Gastroesophageal sphincter (tissue), 3 donors: ENCODE data around the gene TMEM225B.

Experiments
- EP300 ChIP-seq: sonication (generic); formaldehyde crosslinking; IDR thresholded peaks from one replicate; pipeline ENCODE4 v1.6.1; 2017; ENCODE audit warnings: antibody characterized with exemption, mild to moderate bottlenecking
- POLR2AphosphoS5 ChIP-seq: sonication (generic); formaldehyde crosslinking; IDR thresholded peaks from one replicate; pipeline ENCODE4 v1.6.1; 2017; ENCODE audit warnings: antibody characterized with exemption
- TF ChIP-seq, protein P1 (sequence below), 4 experiments: fragments of 200-600 bp in 2 of 4; fragments of 450-650 bp in 2 of 4; sonication (generic) in 1 of 4; IDR thresholded peaks; one replicate each; pipeline ENCODE4 v1.5.1; 2017 to 2019; ENCODE audit warnings: antibody characterized with exemption in 4 of 4, mild to moderate bottlenecking in 2 of 4, moderate library complexity in 2 of 4

DNA sequence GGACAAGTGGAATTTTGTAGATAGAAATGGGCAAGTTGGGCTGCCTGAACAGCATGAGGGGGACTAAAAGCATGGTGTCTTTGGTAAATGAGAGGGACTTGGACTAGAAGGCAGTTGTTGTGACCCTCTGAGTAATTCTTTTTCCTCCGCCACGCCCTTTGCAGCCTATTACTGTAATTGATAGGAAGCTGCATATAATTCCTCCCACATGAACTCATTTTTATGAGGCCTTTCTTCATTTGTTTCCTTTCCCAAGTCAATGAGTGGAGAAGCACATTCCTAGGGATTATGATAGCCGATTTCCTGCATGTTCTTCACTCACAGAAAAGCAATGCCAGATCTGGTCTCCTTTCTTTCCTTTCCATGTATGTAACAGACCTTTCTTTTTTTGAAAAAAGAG is 46.4 kb downstream of the TMEM225B start:
- TF ChIP-seq EP300 (no peak), POLR2AphosphoS5 (no peak)
- TF ChIP-seq, protein P1, sequence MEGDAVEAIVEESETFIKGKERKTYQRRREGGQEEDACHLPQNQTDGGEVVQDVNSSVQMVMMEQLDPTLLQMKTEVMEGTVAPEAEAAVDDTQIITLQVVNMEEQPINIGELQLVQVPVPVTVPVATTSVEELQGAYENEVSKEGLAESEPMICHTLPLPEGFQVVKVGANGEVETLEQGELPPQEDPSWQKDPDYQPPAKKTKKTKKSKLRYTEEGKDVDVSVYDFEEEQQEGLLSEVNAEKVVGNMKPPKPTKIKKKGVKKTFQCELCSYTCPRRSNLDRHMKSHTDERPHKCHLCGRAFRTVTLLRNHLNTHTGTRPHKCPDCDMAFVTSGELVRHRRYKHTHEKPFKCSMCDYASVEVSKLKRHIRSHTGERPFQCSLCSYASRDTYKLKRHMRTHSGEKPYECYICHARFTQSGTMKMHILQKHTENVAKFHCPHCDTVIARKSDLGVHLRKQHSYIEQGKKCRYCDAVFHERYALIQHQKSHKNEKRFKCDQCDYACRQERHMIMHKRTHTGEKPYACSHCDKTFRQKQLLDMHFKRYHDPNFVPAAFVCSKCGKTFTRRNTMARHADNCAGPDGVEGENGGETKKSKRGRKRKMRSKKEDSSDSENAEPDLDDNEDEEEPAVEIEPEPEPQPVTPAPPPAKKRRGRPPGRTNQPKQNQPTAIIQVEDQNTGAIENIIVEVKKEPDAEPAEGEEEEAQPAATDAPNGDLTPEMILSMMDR (IDR thresholded peaks at IDR 0.05): no peak
